Keratinocyte (primary cell): ENCODE data around the gene EVI5. TPM values are rescaled to one million over a fixed set of nuclear protein-coding genes. Genes with fewer than 3 reads are reported as not detected.

Experiments
- DNase-seq: peaks from one replicate; pipeline ENCODE4 v3.0.0-alpha.2; 2011; ENCODE audit warnings: low read depth, missing footprints, low spot score
- FAIRE-seq: peaks from 2 replicates; lab custom pipeline; 2011; peaks lifted over from hg19 to GRCh38; lab: Jason Lieb, UNC
- H2AFZ ChIP-seq: 2 replicates; pipeline ENCODE4 v1.6.0; 2012; ENCODE audit warnings: low read length, control low read depth, inconsistent platforms; ENCODE audit not compliant: control insufficient read depth
- H3K27ac ChIP-seq: 2 replicates; pipeline ENCODE4 v1.5.1; 2011; ENCODE audit warnings: low read length; ENCODE audit not compliant: control insufficient read depth, insufficient read depth
- H3K27me3 ChIP-seq: 3 replicates; pipeline ENCODE4 v1.6.0; 2011; ENCODE audit warnings: low read length; ENCODE audit not compliant: control insufficient read depth, insufficient read depth; ENCODE audit errors: extremely low read depth
- H3K36me3 ChIP-seq, 2 experiments: 2 replicates in 1 of 2; 3 replicates in 1 of 2; pipeline ENCODE4 v1.5.1; 2011; ENCODE audit warnings: low read length in 2 of 2, mild to moderate bottlenecking in 1 of 2; ENCODE audit not compliant: control insufficient read depth in 2 of 2, insufficient read depth in 2 of 2; ENCODE audit errors: extremely low read depth in 1 of 2
- H3K4me1 ChIP-seq: 3 replicates; pipeline ENCODE4 v1.5.1; 2011; ENCODE audit warnings: low read length; ENCODE audit not compliant: control insufficient read depth, insufficient read depth; ENCODE audit errors: extremely low read depth
- H3K4me2 ChIP-seq: 3 replicates; pipeline ENCODE4 v1.6.0; 2011; ENCODE audit warnings: low read depth, low read length; ENCODE audit not compliant: control insufficient read depth, insufficient read depth; ENCODE audit errors: extremely low read depth
- H3K4me3 ChIP-seq, 3 experiments: fragments of 200-600 bp in 1 of 3; sonication (generic) in 1 of 3; 2 replicates in 2 of 3; 3 replicates in 1 of 3; pipeline ENCODE4 v1.5.1; 2011 to 2016; ENCODE audit warnings: low read length in 3 of 3, mild to moderate bottlenecking in 3 of 3, control low read depth in 2 of 3, inconsistent platforms in 1 of 3, low read depth in 1 of 3, mixed read lengths in 1 of 3, mixed run types in 1 of 3, moderate library complexity in 1 of 3; ENCODE audit not compliant: control insufficient read depth in 2 of 3, insufficient read depth in 2 of 3; ENCODE audit errors: extremely low read depth in 1 of 3
- H3K79me2 ChIP-seq: 2 replicates; pipeline ENCODE4 v1.6.0; 2012; ENCODE audit warnings: low read length; ENCODE audit not compliant: control insufficient read depth, insufficient read depth
- H3K9ac ChIP-seq: 3 replicates; pipeline ENCODE4 v1.6.0; 2011; ENCODE audit warnings: low read length; ENCODE audit not compliant: control insufficient read depth, insufficient read depth; ENCODE audit errors: extremely low read depth
- H3K9me1 ChIP-seq: 3 replicates; pipeline ENCODE4 v1.6.0; 2011; ENCODE audit warnings: low read length; ENCODE audit not compliant: control insufficient read depth, insufficient read depth; ENCODE audit errors: extremely low read depth
- H3K9me3 ChIP-seq: 2 replicates; pipeline ENCODE4 v1.5.1; 2012; ENCODE audit warnings: low read depth, low read length; ENCODE audit not compliant: control insufficient read depth
- H4K20me1 ChIP-seq: 3 replicates; pipeline ENCODE4 v1.6.0; 2011; ENCODE audit warnings: low read length; ENCODE audit not compliant: control insufficient read depth, insufficient read depth; ENCODE audit errors: extremely low read depth
- EZH2 ChIP-seq: IDR thresholded peaks from one replicate; pipeline ENCODE4 v1.6.1; 2012; ENCODE audit warnings: inconsistent platforms, mild to moderate bottlenecking, low read length, moderate library complexity
- dilution Hi-C: fragments of 300-500 bp; cut with MboI; formaldehyde crosslinking; loops from one replicate; pipeline ENCODE4 v1.7.0; 2020; ENCODE audit warnings: low sequenced_read_pairs; ENCODE audit not compliant: extremely low pct_ligation_motif_present
- polyA plus RNA-seq, 5 experiments: library from polyadenylated mRNA; depleted of rRNA in 3 of 5; stranded (reverse) in 3 of 5; stranded (forward) in 1 of 5; unstranded in 1 of 5; fragments of >200 nt; gene quantifications; 1 replicate in 1 of 5; 2 replicates in 3 of 5; 3 replicates in 1 of 5; pipeline versions ENCODE4 v1.2.1 to v1.2.3, GENCODE V29; 2011 to 2012; ENCODE audit warnings: missing spikeins in 2 of 5, low read depth in 1 of 5, low replicate concordance in 1 of 5
- TF ChIP-seq, protein P1 (sequence below), 3 experiments: IDR thresholded peaks in 1 of 3; conservative IDR thresholded peaks in 1 of 3; optimal IDR thresholded peaks in 1 of 3; 2 replicates in 2 of 3; 3 replicates in 1 of 3; pipeline versions ENCODE3 to v1.5.1; 2011; ENCODE audit warnings: low read length in 3 of 3, mild to moderate bottlenecking in 3 of 3, moderate library complexity in 2 of 3, control low read depth in 1 of 3, inconsistent platforms in 1 of 3; ENCODE audit not compliant: insufficient read depth in 2 of 3; ENCODE audit errors: extremely low read depth in 1 of 3

Gene EVI5
- polyA plus RNA-seq, 1 donor (not counting 4 experiments of a cell fraction or from before 2014, with no cell fraction given), result 23.2 TPM

GRCh38 chr1:92695104-92695503 lies 89.8 kb downstream of the EVI5 start:
- no peak for TF ChIP-seq EZH2
- TF ChIP-seq, protein P1, sequence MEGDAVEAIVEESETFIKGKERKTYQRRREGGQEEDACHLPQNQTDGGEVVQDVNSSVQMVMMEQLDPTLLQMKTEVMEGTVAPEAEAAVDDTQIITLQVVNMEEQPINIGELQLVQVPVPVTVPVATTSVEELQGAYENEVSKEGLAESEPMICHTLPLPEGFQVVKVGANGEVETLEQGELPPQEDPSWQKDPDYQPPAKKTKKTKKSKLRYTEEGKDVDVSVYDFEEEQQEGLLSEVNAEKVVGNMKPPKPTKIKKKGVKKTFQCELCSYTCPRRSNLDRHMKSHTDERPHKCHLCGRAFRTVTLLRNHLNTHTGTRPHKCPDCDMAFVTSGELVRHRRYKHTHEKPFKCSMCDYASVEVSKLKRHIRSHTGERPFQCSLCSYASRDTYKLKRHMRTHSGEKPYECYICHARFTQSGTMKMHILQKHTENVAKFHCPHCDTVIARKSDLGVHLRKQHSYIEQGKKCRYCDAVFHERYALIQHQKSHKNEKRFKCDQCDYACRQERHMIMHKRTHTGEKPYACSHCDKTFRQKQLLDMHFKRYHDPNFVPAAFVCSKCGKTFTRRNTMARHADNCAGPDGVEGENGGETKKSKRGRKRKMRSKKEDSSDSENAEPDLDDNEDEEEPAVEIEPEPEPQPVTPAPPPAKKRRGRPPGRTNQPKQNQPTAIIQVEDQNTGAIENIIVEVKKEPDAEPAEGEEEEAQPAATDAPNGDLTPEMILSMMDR (optimal IDR thresholded peaks at IDR 0.05 in 1 of 3, IDR thresholded peaks at IDR 0.05 in 1 of 3, conservative IDR thresholded peaks at IDR 0.05 in 1 of 3; ENCODE audit: extremely low read depth in 1 of 3, insufficient read depth in 2 of 3, low read length in 3 of 3), result no peak
- Histone ChIP-seq H3K9ac (no peak overlapping the region), H3K4me1 (no peaks in the 10 kb centered on the region), H3K27me3 (no peaks in the 10 kb centered on the region), H3K9me3 (no peaks in the 10 kb centered on the region), H3K27ac (no peak overlapping the region), H3K36me3 (peaks cover 8 to 11% of the 10 kb centered on the region in 2 experiments), H3K79me2 (no peaks in the 10 kb centered on the region), H3K9me1 (no peaks in the 10 kb centered on the region), H2AFZ (no peak overlapping the region), H4K20me1 (no peaks in the 10 kb centered on the region), H3K4me2 (no peak overlapping the region), H3K4me3 (no peak overlapping the region)
- dilution Hi-C loops, result no loop called here
- no peak for FAIRE-seq
- no peak for DNase-seq

DNA sequence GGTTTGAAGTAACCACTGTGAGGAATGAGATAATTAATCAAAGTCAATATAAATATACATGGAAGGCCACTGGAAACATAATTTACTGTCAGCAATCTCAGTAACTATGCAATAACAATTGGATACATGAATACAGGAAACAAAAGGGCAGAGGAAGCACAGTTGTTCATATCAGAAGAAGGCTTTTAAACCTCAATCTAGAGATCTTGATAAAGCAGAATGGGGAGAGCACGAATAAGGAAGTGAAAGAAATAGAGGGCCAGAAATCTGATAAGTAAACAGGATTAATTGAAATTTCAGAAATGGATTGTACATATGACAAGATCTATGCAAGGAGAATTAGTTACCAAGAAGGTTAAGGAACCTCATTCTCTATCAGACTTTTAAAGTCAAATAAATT lies 93.0 kb downstream of the EVI5 start:
- Histone ChIP-seq H2AFZ (no peak overlapping the region), H3K36me3 (peaks cover 11% of the 10 kb centered on the region in 2 experiments), H3K27me3 (no peaks in the 10 kb centered on the region), H3K27ac (no peak overlapping the region), H4K20me1 (no peaks in the 10 kb centered on the region), H3K79me2 (no peaks in the 10 kb centered on the region), H3K4me2 (no peak overlapping the region), H3K4me1 (no peaks in the 10 kb centered on the region), H3K9me3 (no peaks in the 10 kb centered on the region), H3K9ac (no peak overlapping the region), H3K9me1 (no peaks in the 10 kb centered on the region), H3K4me3 (no peak overlapping the region)
- DNase-seq, result no peak
- TF ChIP-seq, protein P1 (optimal IDR thresholded peaks at IDR 0.05 in 1 of 3, IDR thresholded peaks at IDR 0.05 in 1 of 3, conservative IDR thresholded peaks at IDR 0.05 in 1 of 3; ENCODE audit: extremely low read depth in 1 of 3, insufficient read depth in 2 of 3, low read length in 3 of 3), result no peak
- TF ChIP-seq EZH2, result no peak
- dilution Hi-C loops, result no loop called here
- no peak for FAIRE-seq
